DMS114 treated with DMSO at 0.1 percent for 48 hours (cell line): ENCODE results near the gene MSANTD1.

Experiments used
- DNase-seq: peaks from one replicate; lab custom pipeline; 2025; ENCODE audit not compliant: unreplicated experiment; lab: John Stamatoyannopoulos, UW

Gene MSANTD1

DNA sequence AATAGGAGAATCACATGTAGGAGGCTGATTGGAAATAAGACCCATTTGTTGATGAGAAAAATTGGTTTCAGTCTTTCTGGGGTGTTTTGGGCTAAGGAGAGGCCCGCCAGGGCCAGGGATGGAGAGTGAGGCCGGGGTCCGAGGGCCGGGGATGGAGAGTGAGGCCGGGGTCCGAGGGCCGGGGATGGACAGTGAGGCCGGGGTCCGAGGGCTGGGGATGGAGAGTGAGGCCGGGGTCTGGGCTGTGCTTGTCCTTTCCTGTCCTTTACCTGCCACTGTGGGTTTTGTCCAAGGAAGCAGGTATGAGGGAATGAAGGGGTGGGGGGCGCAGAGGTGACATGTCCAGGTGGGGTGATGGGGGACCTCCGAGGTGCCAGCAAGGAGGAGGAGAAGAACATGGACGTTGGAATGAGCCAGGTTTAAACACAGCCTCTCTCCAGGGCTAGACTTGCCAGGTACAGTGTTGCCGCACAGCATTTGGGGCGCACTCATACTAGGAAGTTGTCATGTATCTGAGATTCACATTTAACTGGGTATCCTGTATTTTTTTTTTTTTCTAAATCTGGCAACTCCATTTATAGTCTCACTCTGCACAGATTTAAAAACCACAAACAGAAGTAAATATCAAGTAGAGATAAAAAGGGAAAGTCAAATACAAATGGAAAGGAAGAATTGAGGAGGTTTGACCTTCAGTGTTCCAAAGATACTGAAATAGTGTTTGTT, 52.7 kb downstream of the MSANTD1 start:
- no peak for DNase-seq

DNA sequence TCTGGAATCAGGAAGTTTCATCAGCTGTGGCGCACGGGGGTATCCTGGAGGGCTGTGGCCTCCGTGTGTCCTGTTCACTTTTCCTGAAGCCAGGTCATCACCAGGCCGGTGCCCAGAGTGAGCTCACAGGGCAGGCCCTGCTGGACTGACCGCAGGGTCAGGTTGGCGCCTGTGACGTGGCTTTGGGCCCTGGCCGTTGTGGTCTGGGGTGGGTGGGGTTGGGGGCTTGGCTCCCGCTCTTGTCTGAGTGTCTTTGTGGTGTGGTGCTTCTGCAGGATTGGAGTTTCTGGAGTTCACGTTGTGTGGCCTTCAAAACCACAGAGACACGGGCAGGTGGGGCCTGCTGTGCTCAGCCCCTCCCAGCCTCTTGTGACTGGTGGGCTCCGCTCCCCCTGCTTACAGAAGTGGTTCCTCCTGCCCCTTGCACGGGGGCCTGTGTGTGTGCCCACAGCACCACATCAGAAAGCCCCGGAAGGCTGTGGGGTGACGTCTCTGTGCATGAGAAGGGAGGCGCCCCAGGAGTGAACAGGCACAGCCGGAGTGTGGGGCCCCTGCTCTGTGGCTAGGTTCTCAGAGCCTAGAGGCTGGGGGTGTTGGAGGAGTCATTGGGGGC, 53.3 kb downstream of the MSANTD1 start:
- no peak for DNase-seq

- DNase-seq, result no peak
Observed at GRCh38 chr4:3302786-3303564, 54.0 kb downstream of the MSANTD1 start.

DNA sequence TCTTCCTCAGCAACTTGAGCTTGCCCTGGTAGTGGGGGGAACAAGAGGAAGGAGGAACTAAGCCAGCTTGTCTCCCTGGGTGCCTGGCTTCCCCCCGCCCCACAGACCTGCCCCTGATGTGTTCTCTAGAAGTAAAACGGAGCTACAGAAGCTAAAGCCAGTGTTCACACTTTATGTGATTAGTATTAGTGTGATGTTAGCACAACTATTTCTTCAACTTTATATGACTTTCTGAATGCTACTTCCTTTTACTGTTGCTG, 54.5 kb downstream of the MSANTD1 start:
- no peak for DNase-seq

GRCh38 chr4:3303923-3304710, 55.2 kb downstream of the MSANTD1 start:
- no peak for DNase-seq

GRCh38 chr4:3304831-3305609, 56.1 kb downstream of the MSANTD1 start:
- DNase-seq, result no peak

- no peak for DNase-seq
Observed at GRCh38 chr4:3305610-3306371, 56.8 kb downstream of the MSANTD1 start.
